C4-2B (cell line): ENCODE measurements around the gene ACTBL2.
A peak's percentile ranks its signal among the peaks of the same experiment; 100 is the strongest.

Source experiments
- H3K27ac ChIP-seq: fragments of 450-650 bp; 2 replicates; pipeline ENCODE4 v1.5.1; 2017
- CTCF ChIP-seq: fragments of 450-650 bp; conservative IDR thresholded peaks from 2 replicates; pipeline ENCODE4 v1.5.1; 2017; ENCODE audit warnings: mild to moderate bottlenecking
- ZFX ChIP-seq: fragments of 450-650 bp; IDR thresholded peaks from 2 replicates; pipeline ENCODE4 v1.6.1; 2017

ACTBL2 gene

DNA sequence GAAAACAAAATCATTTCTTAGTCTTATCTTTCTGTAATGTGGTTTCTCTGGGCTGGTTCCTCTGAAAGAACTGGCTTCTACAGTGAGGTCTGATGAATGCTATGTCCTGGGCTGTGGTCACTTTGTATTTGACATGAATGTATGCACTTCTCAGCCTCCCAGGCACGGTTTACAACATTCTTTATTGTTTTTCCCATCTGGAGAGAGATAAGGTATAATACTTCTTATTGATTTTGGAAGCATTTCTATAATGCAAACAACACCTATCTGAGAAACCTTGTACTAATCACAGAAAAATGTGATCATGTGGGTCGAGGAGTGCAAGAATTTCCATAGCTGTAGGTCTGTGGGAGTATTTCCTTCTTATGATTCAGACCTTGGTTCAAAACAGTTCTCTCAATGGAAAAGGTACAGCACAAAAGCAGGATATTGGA lies 46.9 kb downstream of the ACTBL2 start:
- TF ChIP-seq CTCF (no peak), ZFX (no peak)

GRCh38 chr5:57434683-57435082 lies 47.9 kb downstream of the ACTBL2 start:
- H3K27ac ChIP-seq = no peak overlapping the region
- no peak for TF ChIP-seq ZFX
- no peak for TF ChIP-seq CTCF

More for the DNA sequence above, 46.9 kb downstream of the ACTBL2 start:
- no peak overlapping the region; the same call in 1 of the 2 replicates for H3K27ac ChIP-seq

GRCh38 chr5:57434227-57434640 lies 48.4 kb downstream of the ACTBL2 start:
- TF ChIP-seq CTCF (no peak), ZFX (no peak)
- H3K27ac ChIP-seq = no peak overlapping the region

- TF ChIP-seq CTCF (peak; percentile 52), ZFX (no peak)
Observed at GRCh38 chr5:57432876-57433275, 49.7 kb downstream of the ACTBL2 start.

GRCh38 chr5:57431759-57432158 lies 50.9 kb downstream of the ACTBL2 start:
- H3K27ac ChIP-seq = no peak overlapping the region
- no peak for TF ChIP-seq CTCF
- TF ChIP-seq ZFX = no peak

More at GRCh38 chr5:57432876-57433275, 49.7 kb downstream of the ACTBL2 start:
- H3K27ac ChIP-seq = no peak overlapping the region
